Glomerular endothelial cell (primary cell): ENCODE measurements around the gene NPEPL1. TPM values are rescaled to one million over a fixed set of nuclear protein-coding genes. Genes with fewer than 3 reads are reported as not detected.
"Not testable (repeated sequence)": the region's sequence is repeated elsewhere in the genome, so short reads cannot be mapped to it uniquely, and the experiment has no call there.

Experiments
- DNase-seq: peaks from one replicate; pipeline ENCODE4 v3.0.0-alpha.2; 2011; ENCODE audit warnings: low read depth, low spot score; ENCODE audit errors: extremely low read depth
- total RNA-seq: library from RNA; depleted of rRNA; stranded (reverse); fragments of >200 nt; gene quantifications from 2 replicates; pipeline ENCODE4 v1.2.3, GENCODE V29; 2015

The NPEPL1 gene
- 30.5 and 36.9 TPM in 2 replicates for total RNA-seq

DNA sequence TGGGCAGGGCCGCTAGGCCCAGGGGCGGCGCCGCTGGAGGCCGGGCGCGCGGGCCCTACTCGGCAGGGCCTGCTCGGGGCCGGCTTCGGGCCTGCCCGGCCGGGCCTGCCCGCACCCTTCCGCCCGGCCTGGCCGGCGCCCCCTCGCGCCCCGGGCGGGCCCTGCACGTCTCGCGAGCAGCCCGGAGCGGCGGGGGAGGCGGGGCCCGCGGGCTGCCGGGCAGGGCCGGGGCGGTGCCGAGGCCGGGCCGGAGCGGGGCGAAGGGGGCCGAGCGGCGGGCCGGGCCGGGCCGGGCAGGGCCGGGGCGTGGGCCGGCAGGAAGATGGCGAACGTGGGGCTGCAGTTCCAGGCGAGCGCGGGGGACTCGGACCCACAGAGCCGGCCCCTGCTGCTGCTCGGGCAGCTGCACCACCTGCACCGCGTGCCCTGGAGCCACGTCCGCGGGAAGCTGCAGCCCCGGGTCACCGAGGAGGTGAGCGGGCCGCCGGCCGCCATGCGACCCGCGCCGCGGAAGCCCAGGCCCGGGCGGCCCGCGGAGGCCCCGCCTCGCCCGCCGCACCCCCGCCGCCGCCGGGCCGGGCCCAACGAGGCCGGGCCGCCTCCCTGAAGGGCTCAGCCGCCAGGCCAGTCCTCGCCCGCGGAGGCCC is at the start of gene NPEPL1:
Gene NPEPL1 (plus strand): TSS at position 222 of the 647 bp plus-strand sequence. CDS start 101 bp downstream, at position 323.
- no peak for DNase-seq

DNA sequence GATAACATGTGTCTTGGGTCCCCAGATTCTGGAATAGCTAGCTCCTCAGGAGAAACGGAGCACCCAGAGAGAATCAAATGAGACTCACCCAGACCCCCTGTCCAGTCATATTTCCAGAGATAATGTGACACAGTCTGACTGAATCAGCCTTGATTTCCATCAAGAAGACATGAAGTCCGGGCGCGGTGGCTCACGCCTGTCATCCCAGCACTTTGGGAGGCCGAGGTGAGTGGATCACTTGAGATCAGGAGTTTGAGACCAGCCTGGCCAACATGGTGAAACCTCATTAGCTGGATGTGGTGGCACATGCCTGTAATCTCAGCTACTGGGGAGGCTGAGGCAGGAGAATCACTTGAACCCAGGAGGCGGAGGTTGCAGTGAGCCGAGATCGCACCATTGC is 49.7 kb upstream of the NPEPL1 start:
- DNase-seq, result not testable (repeated sequence)

GRCh38 chr20:58645412-58645968 is 47.1 kb upstream of the NPEPL1 start:
- no peak for DNase-seq

DNA sequence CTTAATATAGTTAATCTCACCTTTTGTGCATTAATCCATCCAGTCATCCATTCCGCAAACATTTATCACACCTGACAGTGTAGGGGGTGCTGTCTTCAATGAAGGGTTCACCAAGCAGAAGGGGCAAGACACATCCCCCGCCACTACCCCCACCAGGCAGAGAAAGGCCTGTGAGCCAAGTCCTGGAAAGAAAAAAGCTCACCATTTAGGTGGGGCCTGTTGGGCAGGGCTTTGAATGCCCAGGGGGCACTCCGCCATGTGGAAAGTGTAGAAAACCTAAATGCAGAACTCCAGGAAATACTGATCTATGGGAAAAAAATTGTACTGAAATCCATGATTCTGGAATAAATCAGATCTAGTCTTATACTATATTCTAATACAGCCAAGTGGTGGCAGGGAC is 46.3 kb upstream of the NPEPL1 start:
- no peak for DNase-seq

DNA sequence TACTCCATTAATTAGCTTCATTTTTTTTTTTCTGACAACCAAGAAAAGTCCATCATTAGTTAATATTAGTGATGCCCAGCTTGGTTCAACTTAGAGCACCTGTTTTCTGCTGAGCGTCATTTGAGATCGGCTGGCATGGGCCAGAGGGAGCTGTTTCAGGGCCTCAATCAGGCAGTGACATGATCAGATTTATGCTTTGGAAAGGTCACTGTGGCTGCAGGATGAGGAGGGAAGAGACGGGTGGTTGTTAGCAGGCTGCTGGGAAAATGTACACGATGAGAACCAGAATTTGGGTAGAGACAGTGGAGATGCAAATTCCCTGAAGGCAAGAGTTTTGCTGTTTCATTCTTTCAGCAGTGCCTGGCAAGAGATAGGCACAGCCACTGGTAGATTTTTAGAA is 45.9 kb upstream of the NPEPL1 start:
- DNase-seq, result no peak

GRCh38 chr20:58647162-58647795 is 45.3 kb upstream of the NPEPL1 start:
- DNase-seq, result no peak

DNA sequence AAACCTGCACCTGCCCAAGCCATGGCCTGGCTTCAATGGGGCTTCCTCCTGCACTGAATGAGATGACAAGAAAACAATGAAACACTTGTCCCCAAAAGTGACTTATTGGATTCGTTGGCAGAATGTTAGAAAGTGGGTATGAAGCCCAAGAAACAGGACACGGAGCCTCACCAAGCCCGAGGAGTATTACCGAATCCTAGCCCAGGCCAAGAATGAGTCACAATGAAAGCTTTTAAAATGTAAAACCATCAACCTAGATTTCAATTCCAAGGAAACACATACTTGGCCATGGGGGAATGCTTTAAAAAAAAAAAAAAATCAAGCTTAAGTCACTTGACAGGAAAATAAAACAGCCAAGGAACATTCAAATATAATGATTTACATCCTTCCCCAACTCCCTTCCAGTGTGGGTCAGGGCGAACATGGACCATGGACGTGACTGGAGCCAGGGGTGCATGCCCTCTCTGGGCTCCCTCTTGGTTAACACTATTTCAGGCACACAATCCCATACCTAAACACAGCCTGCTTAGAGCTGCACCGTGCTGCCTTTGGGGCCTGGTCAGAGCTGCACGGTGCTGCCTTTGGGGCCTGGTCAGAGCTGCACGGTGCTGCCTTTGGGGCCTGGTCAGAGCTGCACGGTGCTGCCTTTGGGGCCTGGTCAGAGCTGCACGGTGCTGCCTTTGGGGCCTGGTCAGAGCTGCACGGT is 44.7 kb upstream of the NPEPL1 start:
- no peak for DNase-seq

DNA sequence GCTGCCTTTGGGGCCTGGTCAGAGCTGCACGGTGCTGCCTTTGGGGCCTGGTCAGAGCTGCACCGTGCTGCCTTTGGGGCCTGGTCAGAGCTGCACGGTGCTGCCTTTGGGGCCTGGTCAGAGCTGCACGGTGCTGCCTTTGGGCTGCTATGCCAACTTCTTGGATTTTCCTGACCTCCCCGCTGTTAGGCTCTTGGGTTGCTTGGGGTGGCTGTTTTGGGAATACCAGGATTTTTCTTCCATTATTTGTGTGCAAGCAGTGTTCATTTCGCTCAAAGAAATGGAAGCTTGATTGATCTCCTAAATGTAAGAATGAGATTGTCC is 44.1 kb upstream of the NPEPL1 start:
- not testable (repeated sequence) for DNase-seq

DNA sequence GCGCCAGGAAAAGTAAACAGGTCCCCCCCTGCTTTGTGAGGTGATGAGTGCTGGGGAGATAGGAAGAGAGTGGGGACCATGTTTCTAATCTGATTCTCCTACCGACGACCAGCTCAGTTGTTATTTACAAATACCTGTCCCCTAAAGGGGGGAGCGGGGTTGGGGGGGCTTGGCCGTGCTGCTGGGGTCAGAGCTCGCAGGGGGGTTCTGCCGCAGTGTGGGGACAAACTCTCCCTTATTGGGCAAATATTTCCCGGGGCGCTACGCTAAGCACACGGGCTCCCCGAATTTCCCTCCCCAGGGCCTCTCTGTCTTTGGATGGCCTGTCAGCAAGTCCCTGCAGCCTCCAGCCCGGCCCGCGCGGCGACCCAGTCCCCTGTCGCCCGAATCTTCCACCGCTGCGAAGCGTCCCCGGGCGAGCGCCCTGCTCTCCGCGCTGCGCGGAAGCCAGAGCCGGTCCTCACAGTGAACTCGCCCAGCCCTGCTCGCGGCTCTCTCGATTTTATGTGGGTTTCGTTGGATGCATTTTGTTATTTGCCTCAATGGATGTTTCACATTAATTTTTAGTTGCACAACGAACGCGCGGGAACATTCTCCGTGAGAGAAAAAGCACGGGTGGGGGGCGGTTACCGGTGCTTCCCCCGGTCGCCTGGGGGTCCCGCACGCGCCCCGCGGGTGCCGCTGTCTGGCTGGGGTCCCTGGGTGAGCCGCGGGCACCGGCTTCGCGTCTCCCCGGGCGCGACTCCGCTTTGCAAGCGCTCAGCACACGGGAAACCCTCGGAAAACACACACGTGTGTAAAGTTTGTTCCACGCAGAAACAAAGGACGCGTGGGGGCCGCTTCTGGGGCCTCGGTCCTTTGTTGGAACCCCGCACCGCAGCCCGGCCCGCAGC is 43.1 kb upstream of the NPEPL1 start:
- DNase-seq, result no peak

- DNase-seq, result no peak
These were observed 42.3 kb upstream of the NPEPL1 start for GRCh38 chr20:58650181-58650775.

DNA sequence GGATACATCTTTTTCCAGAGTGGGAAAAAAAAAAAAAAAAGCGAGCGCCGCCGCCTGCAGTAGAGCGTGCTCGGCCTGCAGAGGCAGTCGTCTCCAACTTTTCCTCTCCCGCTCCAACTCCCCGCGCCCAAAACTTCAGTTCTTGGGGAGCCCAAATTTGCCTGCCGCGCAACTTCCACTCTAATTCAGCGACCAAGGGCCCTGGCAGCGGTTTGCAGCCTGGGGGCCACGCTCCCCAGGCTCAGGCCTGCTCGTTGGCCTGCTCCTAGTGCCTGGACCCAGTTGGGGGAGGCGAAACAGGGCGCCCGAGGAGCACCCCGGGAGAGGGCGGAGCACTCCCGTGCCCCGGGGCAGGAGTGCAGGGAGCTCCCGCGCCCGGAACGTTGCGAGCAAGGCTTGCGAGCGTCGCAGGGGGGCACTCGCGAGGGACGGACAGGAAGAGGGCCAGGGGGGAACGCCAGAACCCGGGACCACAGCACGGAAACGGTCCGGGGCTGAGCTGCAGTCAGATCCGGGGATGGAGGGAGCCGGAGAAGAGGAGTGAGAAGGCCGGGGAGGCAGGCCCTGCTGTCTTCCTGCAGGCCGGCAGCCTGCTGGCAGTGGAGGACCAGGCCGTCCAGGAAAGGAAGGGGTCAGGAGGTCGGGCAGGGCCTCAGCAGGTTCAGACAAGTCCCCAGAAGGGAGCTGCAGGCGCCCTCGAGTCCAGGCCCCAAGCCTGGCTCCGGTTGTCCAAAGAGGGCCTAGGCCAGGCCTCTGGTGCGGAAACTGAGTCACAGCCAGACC is 41.6 kb upstream of the NPEPL1 start, which contains the start of gene STX16:
Gene STX16 (plus strand): TSS at position 508 of the 783 bp plus-strand sequence. CDS start 724 bp downstream, outside the sequence.
- no peak for DNase-seq

DNA sequence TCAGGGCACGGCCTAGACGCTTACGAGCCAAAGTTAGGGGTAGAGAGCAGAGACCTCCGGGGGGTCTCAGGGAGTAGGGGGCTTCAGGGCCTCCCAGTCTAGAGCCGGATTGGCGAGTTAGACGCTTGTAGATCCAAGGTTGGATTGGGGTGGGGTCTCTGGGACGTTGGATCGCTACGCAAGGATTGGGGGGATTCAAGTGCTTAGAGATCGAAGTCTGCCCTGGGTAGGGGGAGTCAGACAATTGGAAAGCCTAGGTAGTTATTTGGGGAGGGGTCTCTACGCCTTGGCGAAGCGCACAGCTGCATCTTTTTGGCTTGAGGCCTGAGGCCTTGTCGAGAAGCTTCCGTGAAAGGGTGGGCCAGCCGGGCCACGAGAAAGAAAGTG is 41.0 kb upstream of the NPEPL1 start:
- no peak for DNase-seq

GRCh38 chr20:58651946-58652605 is 40.5 kb upstream of the NPEPL1 start:
- DNase-seq, result no peak

GRCh38 chr20:58652606-58653294 is 39.9 kb upstream of the NPEPL1 start:
- DNase-seq, result no peak

- no peak for DNase-seq
These were observed 38.3 kb upstream of the NPEPL1 start for GRCh38 chr20:58654337-58654736.

- DNase-seq, result no peak
These were observed 37.1 kb upstream of the NPEPL1 start for GRCh38 chr20:58655328-58656107.

- no peak for DNase-seq
These were observed 35.8 kb upstream of the NPEPL1 start for GRCh38 chr20:58656831-58657230.

GRCh38 chr20:58657262-58657661 is 35.3 kb upstream of the NPEPL1 start:
- DNase-seq, result no peak
